Ishikawa (cell line): ENCODE results near the gene KCNIP3.

Experiments
- EP300 ChIP-seq: IDR thresholded peaks from 2 replicates; pipeline ENCODE4 v1.6.1; 2012; ENCODE audit warnings: borderline replicate concordance
- TEAD4 ChIP-seq: IDR thresholded peaks from 2 replicates; pipeline ENCODE4 v1.6.1; 2012

GRCh38 chr2:95374029-95374428 lies 76.9 kb downstream of the KCNIP3 start:
- TF ChIP-seq EP300 = no peak
- no peak for TF ChIP-seq TEAD4
